ENCODE data around the gene BAG5.

The BAG5 gene

GRCh38 chr14:103536693-103537092 is 25.8 kb downstream of the BAG5 start:
- TF ChIP-seq CTCF (conservative IDR thresholded peaks at IDR 0.05; ENCODE audit: low read length) (no peak), EZH2phosphoT487 (IDR thresholded peaks at IDR 0.05; ENCODE audit: borderline replicate concordance) (no peak)
- Histone ChIP-seq H3K9me3 (ENCODE audit: insufficient read depth, low read depth, low read length) (no peaks in the 10 kb centered on the region), H3K4me2 (ENCODE audit: low read depth, low read length, poor library complexity, severe bottlenecking) (no peak overlapping the region), H3K27me3 (ENCODE audit: insufficient read depth, low read length, poor library complexity, severe bottlenecking) (no peaks in the 10 kb centered on the region), H3K9ac (ENCODE audit: low read depth, low read length, poor library complexity, severe bottlenecking) (no peak overlapping the region), H3K36me3 (ENCODE audit: insufficient read depth, low read length) (no peaks in the 10 kb centered on the region), H3K4me1 (ENCODE audit: insufficient read depth, low read length, poor library complexity, severe bottlenecking) (no peaks in the 10 kb centered on the region), H3K9me2 (replicated peaks; ENCODE audit: low read depth, low read length) (no peaks in the 10 kb centered on the region), H4K20me1 (ENCODE audit: insufficient read depth, low read length, poor library complexity, severe bottlenecking) (peaks cover 2% of the 10 kb centered on the region), H3F3A (ENCODE audit: low read depth) (no peaks in the 10 kb centered on the region), H3K4me3 (ENCODE audit: low read length, poor library complexity, severe bottlenecking) (no peak overlapping the region), H3K79me2 (ENCODE audit: insufficient read depth, low read length) (no peaks in the 10 kb centered on the region), H2AFZ (ENCODE audit: low read length) (no peak overlapping the region)

GRCh38 chr14:103535891-103536565 is 26.4 kb downstream of the BAG5 start:
- Histone ChIP-seq H4K20me1 (ENCODE audit: insufficient read depth, low read length, poor library complexity, severe bottlenecking) (peaks cover 7% of the 10 kb centered on the region), H3K36me3 (ENCODE audit: insufficient read depth, low read length) (no peaks in the 10 kb centered on the region), H3K4me1 (ENCODE audit: insufficient read depth, low read length, poor library complexity, severe bottlenecking) (no peaks in the 10 kb centered on the region)

GRCh38 chr14:103535081-103535890 is 27.2 kb downstream of the BAG5 start:
- Histone ChIP-seq H3K4me3 (ENCODE audit: low read length, poor library complexity, severe bottlenecking) (no peak overlapping the region), H4K20me1 (ENCODE audit: insufficient read depth, low read length, poor library complexity, severe bottlenecking) (peaks cover 8% of the 10 kb centered on the region), H3K4me1 (ENCODE audit: insufficient read depth, low read length, poor library complexity, severe bottlenecking) (peaks cover 5% of the 10 kb centered on the region), H3K27me3 (ENCODE audit: insufficient read depth, low read length, poor library complexity, severe bottlenecking) (no peaks in the 10 kb centered on the region), H2AFZ (ENCODE audit: low read length) (no peak overlapping the region), H3K36me3 (ENCODE audit: insufficient read depth, low read length) (no peaks in the 10 kb centered on the region), H3K9me3 (ENCODE audit: insufficient read depth, low read depth, low read length) (no peaks in the 10 kb centered on the region), H3K9ac (ENCODE audit: low read depth, low read length, poor library complexity, severe bottlenecking) (no peak overlapping the region), H3K79me2 (ENCODE audit: insufficient read depth, low read length) (peaks cover 9% of the 10 kb centered on the region; the same call in 1 of the 2 replicates), H3K9me2 (replicated peaks; ENCODE audit: low read depth, low read length) (no peaks in the 10 kb centered on the region), H3K4me2 (ENCODE audit: low read depth, low read length, poor library complexity, severe bottlenecking) (no peak overlapping the region), H3F3A (ENCODE audit: low read depth) (no peaks in the 10 kb centered on the region)
- TF ChIP-seq CTCF (conservative IDR thresholded peaks at IDR 0.05; ENCODE audit: low read length), result no peak
- TF ChIP-seq EZH2phosphoT487 (IDR thresholded peaks at IDR 0.05; ENCODE audit: borderline replicate concordance), result no peak

More at GRCh38 chr14:103535891-103536565, 26.4 kb downstream of the BAG5 start:
- H3K9ac ChIP-seq (ENCODE audit: low read depth, low read length, poor library complexity, severe bottlenecking), result no peak overlapping the region
- H3K9me2 ChIP-seq (replicated peaks; ENCODE audit: low read depth, low read length), result no peaks in the 10 kb centered on the region
- peaks cover 3% of the 10 kb centered on the region; the same call in 1 of the 2 replicates for H3K79me2 ChIP-seq (ENCODE audit: insufficient read depth, low read length)
- H2AFZ ChIP-seq (ENCODE audit: low read length), result no peak overlapping the region
- no peak overlapping the region for H3K4me2 ChIP-seq (ENCODE audit: low read depth, low read length, poor library complexity, severe bottlenecking)
- no peak for TF ChIP-seq EZH2phosphoT487 (IDR thresholded peaks at IDR 0.05; ENCODE audit: borderline replicate concordance)
- TF ChIP-seq CTCF (conservative IDR thresholded peaks at IDR 0.05; ENCODE audit: low read length), result no peak
- H3F3A ChIP-seq (ENCODE audit: low read depth), result no peaks in the 10 kb centered on the region
- no peaks in the 10 kb centered on the region for H3K9me3 ChIP-seq (ENCODE audit: insufficient read depth, low read depth, low read length)
- no peak overlapping the region for H3K4me3 ChIP-seq (ENCODE audit: low read length, poor library complexity, severe bottlenecking)
- no peaks in the 10 kb centered on the region for H3K27me3 ChIP-seq (ENCODE audit: insufficient read depth, low read length, poor library complexity, severe bottlenecking)

Measured in Loucy (cell line).